HG02678 (cell line): Measurements from ENCODE around the gene FAM13A.

ENCODE experiments used
- ATAC-seq: cut with Tn5 transposase; IDR thresholded peaks from one replicate; pipeline ENCODE4 v1.9.1; 2021; ENCODE audit warnings: mild to moderate bottlenecking, moderate library complexity; ENCODE audit not compliant: unreplicated experiment

Gene FAM13A

GRCh38 chr4:88818631-88819470, 238.1 kb downstream of the FAM13A start:
- peak; percentile 31 for ATAC-seq

GRCh38 chr4:88817740-88818139, 239.2 kb downstream of the FAM13A start:
- peak; percentile 54 for ATAC-seq

GRCh38 chr4:88816360-88816759, 240.6 kb downstream of the FAM13A start:
- no peak for ATAC-seq

GRCh38 chr4:88814043-88814617, 242.9 kb downstream of the FAM13A start:
- no peak for ATAC-seq

- no peak for ATAC-seq
Observed at GRCh38 chr4:88813013-88813412, 244.0 kb downstream of the FAM13A start.

GRCh38 chr4:88812420-88812819, 244.6 kb downstream of the FAM13A start:
- no peak for ATAC-seq

- ATAC-seq: no peak
Observed at GRCh38 chr4:88811904-88812303, 245.1 kb downstream of the FAM13A start.

GRCh38 chr4:88810325-88810724, 246.7 kb downstream of the FAM13A start:
- no peak for ATAC-seq

- no peak for ATAC-seq
Observed at GRCh38 chr4:88809576-88810219, 247.3 kb downstream of the FAM13A start.

GRCh38 chr4:88809101-88809500, 247.9 kb downstream of the FAM13A start:
- no peak for ATAC-seq

- no peak for ATAC-seq
Observed at GRCh38 chr4:88807499-88807898, 249.5 kb downstream of the FAM13A start.

- ATAC-seq: no peak
Observed at GRCh38 chr4:88804234-88804633, 252.8 kb downstream of the FAM13A start.

- ATAC-seq: peak; percentile 79
Observed at GRCh38 chr4:88803600-88804096, 253.3 kb downstream of the FAM13A start.

GRCh38 chr4:88802585-88803286, 254.2 kb downstream of the FAM13A start:
- ATAC-seq: no peak

GRCh38 chr4:88802138-88802537, 254.8 kb downstream of the FAM13A start:
- ATAC-seq: no peak

- ATAC-seq: no peak
Observed at GRCh38 chr4:88799900-88800299, 257.1 kb downstream of the FAM13A start.

GRCh38 chr4:88797725-88798124, 259.3 kb downstream of the FAM13A start:
- ATAC-seq: no peak

GRCh38 chr4:88796545-88796944, 260.4 kb downstream of the FAM13A start:
- no peak for ATAC-seq

- ATAC-seq: no peak
Observed at GRCh38 chr4:88794952-88795351, 262.0 kb downstream of the FAM13A start.

GRCh38 chr4:88794087-88794690, 262.8 kb downstream of the FAM13A start:
- ATAC-seq: no peak

GRCh38 chr4:88793475-88793874, 263.5 kb downstream of the FAM13A start:
- peak; percentile 71 for ATAC-seq
